Neural cell (in vitro differentiated cells): ENCODE measurements around the gene RNF223. TPM values are rescaled to one million over a fixed set of nuclear protein-coding genes. Genes with fewer than 3 reads are reported as not detected.

Experiments
- H2AFZ ChIP-seq: fragments of 200-600, 300-800 bp; sonication (generic), shearing (Covaris generic); 2 replicates; pipeline ENCODE4 v1.6.0; 2014; ENCODE audit warnings: low read depth, mild to moderate bottlenecking, antibody characterized with exemption, low read length, moderate library complexity
- H3F3A ChIP-seq: fragments of 200-600 bp; shearing (Covaris generic); 2 replicates; pipeline ENCODE4 v1.6.1; 2016; ENCODE audit warnings: mild to moderate bottlenecking, moderate library complexity, mixed read lengths, antibody characterized with exemption, low read length; ENCODE audit not compliant: insufficient read depth, poor library complexity, severe bottlenecking
- H3K27ac ChIP-seq: fragments of 200-600, 300-800 bp; sonication (generic), shearing (Covaris generic); 2 replicates; pipeline ENCODE4 v1.5.1; 2014; ENCODE audit warnings: mild to moderate bottlenecking, low read length, moderate library complexity
- H3K27me3 ChIP-seq: fragments of 300-800, 200-600 bp; sonication (generic), shearing (Covaris generic); 2 replicates; pipeline ENCODE4 v1.6.0; 2014; ENCODE audit warnings: mild to moderate bottlenecking, low read depth, low read length, moderate library complexity; ENCODE audit not compliant: insufficient read depth
- H3K36me3 ChIP-seq: fragments of 300-800, 200-600 bp; sonication (generic), shearing (Covaris generic); 2 replicates; pipeline ENCODE4 v1.5.1; 2014; ENCODE audit warnings: mild to moderate bottlenecking, antibody characterized with exemption, low read length, moderate library complexity; ENCODE audit not compliant: insufficient read depth
- H3K4me2 ChIP-seq: fragments of 300-800, 200-600 bp; sonication (generic), shearing (Covaris generic); 2 replicates; pipeline ENCODE4 v1.6.0; 2014; ENCODE audit warnings: mild to moderate bottlenecking, low read length
- H3K4me3 ChIP-seq: fragments of 300-800, 200-600 bp; sonication (generic), shearing (Covaris generic); 2 replicates; pipeline ENCODE4 v1.5.1; 2014; ENCODE audit warnings: mild to moderate bottlenecking, low read length, moderate library complexity
- H3K79me2 ChIP-seq: fragments of 200-600 bp; shearing (Covaris generic); replicated peaks from 2 replicates; pipeline ENCODE4 v1.6.0; 2014; ENCODE audit warnings: mild to moderate bottlenecking, low read length, moderate library complexity; ENCODE audit not compliant: insufficient read depth
- H3K9ac ChIP-seq: fragments of 300-800, 200-600 bp; sonication (generic), shearing (Covaris generic); 2 replicates; pipeline ENCODE4 v1.6.1; 2016; ENCODE audit warnings: mild to moderate bottlenecking, low read length, mixed read lengths
- H3K9me2 ChIP-seq: fragments of 200-600 bp; shearing (Covaris generic); 2 replicates; pipeline ENCODE4 v1.6.1; 2016; ENCODE audit warnings: mild to moderate bottlenecking, low read length, mixed read lengths; ENCODE audit not compliant: insufficient read depth
- H3K9me3 ChIP-seq: fragments of 200-600, 300-800 bp; sonication (generic), shearing (Covaris generic); 2 replicates; pipeline ENCODE4 v1.6.1; 2016; ENCODE audit warnings: mild to moderate bottlenecking, mixed run types, low read length, moderate library complexity, mixed read lengths
- H4K20me1 ChIP-seq: fragments of 200-600 bp; shearing (Covaris generic); 2 replicates; pipeline ENCODE4 v1.6.1; 2016; ENCODE audit warnings: mild to moderate bottlenecking, mixed run types; ENCODE audit not compliant: insufficient read depth
- EP300 ChIP-seq: fragments of 450-650 bp; conservative IDR thresholded peaks from 2 replicates; pipeline ENCODE4 v1.6.1; 2014; ENCODE audit warnings: antibody characterized with exemption, mild to moderate bottlenecking, moderate library complexity; ENCODE audit not compliant: poor library complexity, severe bottlenecking
- EZH2 ChIP-seq: fragments of 200-600, 300-800 bp; shearing (Covaris generic), sonication (generic); IDR thresholded peaks from 2 replicates; pipeline ENCODE4 v1.6.1; 2014; ENCODE audit warnings: antibody characterized with exemption, low read length, borderline replicate concordance, mild to moderate bottlenecking; ENCODE audit not compliant: insufficient read depth, poor library complexity, severe bottlenecking
- MXI1 ChIP-seq: fragments of 450-650 bp; conservative IDR thresholded peaks from 2 replicates; pipeline ENCODE4 v1.6.1; 2014; ENCODE audit warnings: antibody characterized with exemption, mild to moderate bottlenecking; ENCODE audit not compliant: poor library complexity, severe bottlenecking
- POLR2AphosphoS5 ChIP-seq: IDR thresholded peaks from 2 replicates; pipeline ENCODE4 v1.6.1; 2012
- RAD21 ChIP-seq: fragments of 450-650 bp; conservative IDR thresholded peaks from 2 replicates; pipeline ENCODE4 v1.6.1; 2014; ENCODE audit warnings: antibody characterized with exemption, mild to moderate bottlenecking, moderate library complexity
- SMC3 ChIP-seq: fragments of 450-650 bp; conservative IDR thresholded peaks from 2 replicates; pipeline ENCODE4 v1.6.1; 2014; ENCODE audit warnings: antibody characterized with exemption, mild to moderate bottlenecking, moderate library complexity; ENCODE audit not compliant: poor library complexity
- TAF1 ChIP-seq: IDR thresholded peaks from 2 replicates; pipeline ENCODE4 v1.6.1; 2012; ENCODE audit warnings: low read depth
- polyA plus RNA-seq: library from polyadenylated mRNA; depleted of rRNA; stranded (reverse); fragments of >200 nt; gene quantifications from 2 replicates; pipeline ENCODE4 v1.2.3, GENCODE V29; 2014
- TF ChIP-seq, protein P1 (sequence below): fragments of 450-650 bp; IDR thresholded peaks from 2 replicates; pipeline ENCODE4 v1.5.1; 2014; ENCODE audit warnings: antibody characterized with exemption, mild to moderate bottlenecking, moderate library complexity; ENCODE audit not compliant: poor library complexity, severe bottlenecking
- TF ChIP-seq, protein P2 (sequence below): IDR thresholded peaks from 2 replicates; pipeline ENCODE4 v1.6.1; 2012; ENCODE audit warnings: borderline replicate concordance

The RNF223 gene
- polyA plus RNA-seq, 1 donor from 2014 or later: not detected

DNA sequence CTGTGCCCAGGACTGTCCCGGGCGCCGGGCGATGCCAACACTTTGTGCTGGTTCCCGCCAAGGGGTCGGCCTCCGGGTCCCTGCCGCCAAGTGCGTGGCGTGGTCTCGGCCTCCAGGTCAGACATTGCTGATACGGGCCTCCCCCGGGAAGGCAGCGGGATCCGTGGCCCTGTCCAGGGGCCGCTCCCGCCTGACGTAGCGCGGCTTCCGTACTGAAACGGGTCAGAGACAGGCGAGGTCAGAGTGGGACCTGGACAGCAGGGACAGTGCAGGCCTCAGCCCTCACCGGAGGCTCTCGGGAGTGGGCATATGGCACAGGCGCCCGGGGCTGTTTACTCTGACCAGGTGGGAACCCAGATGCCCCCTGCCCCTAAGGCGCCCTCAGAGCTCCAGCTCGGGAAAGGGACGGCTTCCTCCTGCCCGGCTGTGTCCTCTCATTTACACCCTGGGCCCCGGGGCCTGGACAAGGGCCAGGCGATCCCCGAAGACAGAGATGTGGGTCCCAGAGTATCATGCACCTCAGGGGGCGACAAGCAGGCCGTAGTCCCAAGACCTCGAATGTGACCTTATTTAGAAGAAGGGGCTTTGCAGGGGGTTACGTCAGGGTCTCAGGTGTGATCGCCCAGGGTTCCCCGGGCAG lies 8.8 kb upstream of the RNF223 start:
- Histone ChIP-seq H3K9ac (no peak overlapping the region), H3K9me3 (no peaks in the 10 kb centered on the region), H3K4me3 (no peak overlapping the region), H3K36me3 (no peaks in the 10 kb centered on the region), H3F3A (no peaks in the 10 kb centered on the region), H3K4me2 (no peak overlapping the region), H4K20me1 (no peaks in the 10 kb centered on the region), H3K27ac (no peak overlapping the region), H3K9me2 (no peaks in the 10 kb centered on the region), H3K27me3 (no peaks in the 10 kb centered on the region), H3K79me2 (no peaks in the 10 kb centered on the region), H2AFZ (no peak overlapping the region)
- no peak for TF ChIP-seq EP300

DNA sequence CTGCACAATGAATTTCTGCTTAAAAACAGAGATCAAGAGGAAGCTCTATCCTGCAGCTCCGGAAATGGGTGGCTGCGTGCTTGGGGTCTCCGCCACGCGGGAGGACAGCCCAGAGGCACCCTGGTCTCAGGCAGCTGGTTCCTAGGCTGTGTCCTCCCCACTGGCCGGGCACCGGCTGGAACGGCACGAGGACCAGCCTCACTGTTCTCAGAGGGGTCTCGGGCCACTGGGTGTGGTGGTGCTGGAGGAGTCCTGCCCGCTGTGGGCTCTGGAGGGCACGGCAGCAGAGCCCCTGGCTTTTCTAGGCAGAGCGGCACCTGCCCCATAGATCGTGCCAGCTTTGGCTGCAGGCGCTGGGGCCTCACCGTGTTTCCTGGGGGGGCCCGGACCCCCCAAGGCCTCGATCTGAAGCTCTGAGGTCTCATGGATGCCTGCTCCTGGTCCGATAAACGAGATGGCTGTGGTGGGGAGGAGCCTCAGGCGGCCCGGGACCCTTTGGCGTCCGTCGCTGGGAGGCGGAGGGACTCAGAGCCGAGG lies 8.2 kb upstream of the RNF223 start:
- H3K9ac ChIP-seq: no peak overlapping the region

More for the DNA sequence above, 8.2 kb upstream of the RNF223 start:
- Histone ChIP-seq H3K36me3 (no peaks in the 10 kb centered on the region), H2AFZ (no peak overlapping the region), H3K79me2 (no peaks in the 10 kb centered on the region), H3K27me3 (no peaks in the 10 kb centered on the region), H3K9me2 (no peaks in the 10 kb centered on the region), H3K9me3 (no peaks in the 10 kb centered on the region), H3K27ac (no peak overlapping the region), H3K4me2 (no peak overlapping the region), H3F3A (no peaks in the 10 kb centered on the region), H3K4me3 (no peak overlapping the region), H4K20me1 (no peaks in the 10 kb centered on the region)
- no peak for TF ChIP-seq MXI1
- TF ChIP-seq EZH2: no peak
- TF ChIP-seq RAD21: no peak
- no peak for TF ChIP-seq TAF1
- TF ChIP-seq, protein P1, sequence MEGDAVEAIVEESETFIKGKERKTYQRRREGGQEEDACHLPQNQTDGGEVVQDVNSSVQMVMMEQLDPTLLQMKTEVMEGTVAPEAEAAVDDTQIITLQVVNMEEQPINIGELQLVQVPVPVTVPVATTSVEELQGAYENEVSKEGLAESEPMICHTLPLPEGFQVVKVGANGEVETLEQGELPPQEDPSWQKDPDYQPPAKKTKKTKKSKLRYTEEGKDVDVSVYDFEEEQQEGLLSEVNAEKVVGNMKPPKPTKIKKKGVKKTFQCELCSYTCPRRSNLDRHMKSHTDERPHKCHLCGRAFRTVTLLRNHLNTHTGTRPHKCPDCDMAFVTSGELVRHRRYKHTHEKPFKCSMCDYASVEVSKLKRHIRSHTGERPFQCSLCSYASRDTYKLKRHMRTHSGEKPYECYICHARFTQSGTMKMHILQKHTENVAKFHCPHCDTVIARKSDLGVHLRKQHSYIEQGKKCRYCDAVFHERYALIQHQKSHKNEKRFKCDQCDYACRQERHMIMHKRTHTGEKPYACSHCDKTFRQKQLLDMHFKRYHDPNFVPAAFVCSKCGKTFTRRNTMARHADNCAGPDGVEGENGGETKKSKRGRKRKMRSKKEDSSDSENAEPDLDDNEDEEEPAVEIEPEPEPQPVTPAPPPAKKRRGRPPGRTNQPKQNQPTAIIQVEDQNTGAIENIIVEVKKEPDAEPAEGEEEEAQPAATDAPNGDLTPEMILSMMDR: no peak
- no peak for TF ChIP-seq POLR2AphosphoS5
- no peak for TF ChIP-seq EP300
- TF ChIP-seq, protein P2, sequence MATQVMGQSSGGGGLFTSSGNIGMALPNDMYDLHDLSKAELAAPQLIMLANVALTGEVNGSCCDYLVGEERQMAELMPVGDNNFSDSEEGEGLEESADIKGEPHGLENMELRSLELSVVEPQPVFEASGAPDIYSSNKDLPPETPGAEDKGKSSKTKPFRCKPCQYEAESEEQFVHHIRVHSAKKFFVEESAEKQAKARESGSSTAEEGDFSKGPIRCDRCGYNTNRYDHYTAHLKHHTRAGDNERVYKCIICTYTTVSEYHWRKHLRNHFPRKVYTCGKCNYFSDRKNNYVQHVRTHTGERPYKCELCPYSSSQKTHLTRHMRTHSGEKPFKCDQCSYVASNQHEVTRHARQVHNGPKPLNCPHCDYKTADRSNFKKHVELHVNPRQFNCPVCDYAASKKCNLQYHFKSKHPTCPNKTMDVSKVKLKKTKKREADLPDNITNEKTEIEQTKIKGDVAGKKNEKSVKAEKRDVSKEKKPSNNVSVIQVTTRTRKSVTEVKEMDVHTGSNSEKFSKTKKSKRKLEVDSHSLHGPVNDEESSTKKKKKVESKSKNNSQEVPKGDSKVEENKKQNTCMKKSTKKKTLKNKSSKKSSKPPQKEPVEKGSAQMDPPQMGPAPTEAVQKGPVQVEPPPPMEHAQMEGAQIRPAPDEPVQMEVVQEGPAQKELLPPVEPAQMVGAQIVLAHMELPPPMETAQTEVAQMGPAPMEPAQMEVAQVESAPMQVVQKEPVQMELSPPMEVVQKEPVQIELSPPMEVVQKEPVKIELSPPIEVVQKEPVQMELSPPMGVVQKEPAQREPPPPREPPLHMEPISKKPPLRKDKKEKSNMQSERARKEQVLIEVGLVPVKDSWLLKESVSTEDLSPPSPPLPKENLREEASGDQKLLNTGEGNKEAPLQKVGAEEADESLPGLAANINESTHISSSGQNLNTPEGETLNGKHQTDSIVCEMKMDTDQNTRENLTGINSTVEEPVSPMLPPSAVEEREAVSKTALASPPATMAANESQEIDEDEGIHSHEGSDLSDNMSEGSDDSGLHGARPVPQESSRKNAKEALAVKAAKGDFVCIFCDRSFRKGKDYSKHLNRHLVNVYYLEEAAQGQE: no peak
- no peak for TF ChIP-seq SMC3
